Smooth muscle cell of the brain vasculature (primary cell): ENCODE results near the gene VASN.
"Not testable (repeated sequence)": the region's sequence is repeated elsewhere in the genome, so short reads cannot be mapped to it uniquely, and the experiment has no call there.

Source experiments
- DNase-seq: peaks from one replicate; pipeline ENCODE4 v3.0.0-alpha.2; 2012; ENCODE audit warnings: low read depth, low spot score

VASN gene

GRCh38 chr16:4371357-4372000 is at the start of gene VASN:
Gene VASN, plus strand, starts transcription at chr16:4371848. Its CDS starts 9,030 bp downstream, at chr16:4380878.
- no peak for DNase-seq

DNA sequence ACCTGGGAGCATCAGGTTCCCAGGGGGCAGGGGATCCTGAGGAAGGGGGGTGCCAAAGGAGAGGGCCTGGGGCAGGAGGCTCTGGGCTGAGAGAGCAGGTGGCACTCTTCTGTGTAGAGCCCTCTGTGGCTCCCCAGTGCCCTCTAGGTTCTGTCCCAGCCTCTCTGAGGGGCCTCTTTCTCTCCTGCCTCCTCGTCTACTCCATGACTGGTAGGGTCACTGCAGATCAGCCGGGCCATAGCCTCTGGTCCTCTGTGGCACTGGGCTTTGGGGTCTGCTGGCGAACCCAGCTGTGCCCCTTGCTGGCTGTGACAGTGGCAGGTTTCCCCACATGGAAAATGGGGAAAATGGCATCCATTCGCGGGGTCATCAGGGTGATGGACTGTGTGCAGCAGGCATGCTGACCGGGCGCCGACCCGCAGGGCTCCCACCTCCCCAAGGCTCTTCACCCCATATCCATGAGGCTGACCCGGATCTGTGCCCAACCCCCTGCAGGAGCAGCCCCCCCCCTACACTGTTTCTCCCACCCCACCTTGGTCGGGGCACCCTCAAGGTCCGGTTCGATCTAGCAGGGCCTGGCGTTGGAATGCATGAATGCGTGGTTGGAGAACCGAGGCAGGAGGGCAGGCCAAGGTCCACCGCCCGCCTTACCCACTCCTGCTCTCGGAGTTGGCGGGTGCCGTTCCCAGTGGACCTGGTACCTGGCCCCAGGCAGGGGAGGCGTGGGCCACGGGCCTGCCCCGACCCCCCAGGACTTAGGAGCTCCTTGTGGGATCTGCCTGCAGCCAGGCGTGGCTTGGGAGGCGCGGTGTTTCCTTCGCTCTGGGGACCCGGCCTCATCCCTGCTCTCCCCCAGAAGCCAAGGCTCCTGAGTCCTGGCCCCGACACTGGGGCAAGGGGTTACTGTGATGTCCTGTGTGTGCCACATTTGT is 49.3 kb upstream of the VASN start:
- no peak for DNase-seq

GRCh38 chr16:4323071-4323844 is 48.4 kb upstream of the VASN start:
- no peak for DNase-seq

DNA sequence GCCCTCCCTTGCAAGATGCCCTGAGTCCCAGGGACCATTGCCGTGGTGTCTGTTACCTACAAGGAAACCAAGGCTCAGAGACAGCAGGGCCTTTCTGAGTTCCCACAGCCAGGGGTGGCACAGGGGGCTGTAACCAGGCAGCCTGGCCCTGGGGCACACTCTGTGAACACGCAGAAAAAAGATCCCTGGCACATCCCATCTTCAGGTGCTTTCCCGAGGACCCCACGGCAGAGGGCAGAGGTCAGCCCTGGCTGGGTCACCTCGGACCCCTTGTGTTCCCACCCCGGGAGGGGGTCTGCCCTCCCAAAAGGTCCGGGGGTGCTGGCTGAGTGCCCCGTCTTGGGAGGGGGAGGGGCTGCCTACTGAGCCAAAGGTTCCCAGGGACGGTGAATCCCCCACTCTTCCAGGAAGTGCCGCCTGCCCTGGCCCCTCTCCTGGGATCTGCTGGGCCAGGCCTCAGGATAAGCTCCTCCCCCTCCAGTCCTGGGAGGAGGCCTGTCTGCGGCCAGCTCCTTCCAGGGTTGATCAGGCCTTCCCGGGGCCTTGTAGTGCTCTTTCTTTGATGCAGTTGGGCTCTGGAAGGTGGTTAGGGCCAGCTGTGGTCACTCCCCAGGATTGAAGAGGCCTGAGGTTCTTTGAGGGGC is 47.7 kb upstream of the VASN start:
- DNase-seq = no peak

GRCh38 chr16:4324492-4325252 is 47.0 kb upstream of the VASN start:
- no peak for DNase-seq

GRCh38 chr16:4325253-4325758 is 46.3 kb upstream of the VASN start:
- no peak for DNase-seq

GRCh38 chr16:4327386-4328045 is 44.1 kb upstream of the VASN start:
- no peak for DNase-seq

DNA sequence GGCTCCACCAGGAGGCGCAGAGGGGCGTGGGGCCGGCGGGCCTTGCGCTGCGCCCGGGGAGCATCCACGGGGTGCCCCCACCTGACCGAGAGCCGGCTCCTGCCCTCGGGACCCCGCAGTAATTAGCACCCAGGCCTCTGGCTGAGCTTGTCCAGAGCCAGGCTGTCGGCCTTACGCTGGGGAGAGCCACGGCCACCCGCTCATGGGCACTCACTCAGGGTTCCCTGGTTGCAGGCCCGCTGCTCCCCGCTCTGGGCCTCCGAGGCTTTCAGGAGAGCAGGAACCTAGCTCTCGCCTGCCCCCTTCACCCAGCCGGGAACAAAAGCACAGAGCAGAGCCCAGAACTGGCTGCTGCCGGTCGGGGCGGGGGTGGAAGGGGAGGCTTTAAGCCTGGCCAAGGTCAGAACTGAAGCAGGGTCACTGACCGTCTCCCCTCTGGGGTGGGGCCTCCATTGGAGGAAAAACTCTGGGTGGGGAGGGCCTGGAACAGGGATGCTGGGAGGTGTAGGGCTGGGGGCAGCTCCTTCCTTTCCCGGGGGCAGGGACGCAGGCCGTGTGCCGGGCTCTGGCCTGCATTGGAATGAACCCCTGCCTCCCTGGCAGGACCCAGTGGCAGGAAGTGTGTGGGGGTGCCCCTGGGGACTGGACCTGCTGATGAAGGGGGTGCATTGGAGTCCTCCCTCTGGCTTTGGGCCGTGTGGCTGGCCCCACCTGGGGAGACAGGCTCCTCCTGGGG is 43.4 kb upstream of the VASN start:
- no peak for DNase-seq

DNA sequence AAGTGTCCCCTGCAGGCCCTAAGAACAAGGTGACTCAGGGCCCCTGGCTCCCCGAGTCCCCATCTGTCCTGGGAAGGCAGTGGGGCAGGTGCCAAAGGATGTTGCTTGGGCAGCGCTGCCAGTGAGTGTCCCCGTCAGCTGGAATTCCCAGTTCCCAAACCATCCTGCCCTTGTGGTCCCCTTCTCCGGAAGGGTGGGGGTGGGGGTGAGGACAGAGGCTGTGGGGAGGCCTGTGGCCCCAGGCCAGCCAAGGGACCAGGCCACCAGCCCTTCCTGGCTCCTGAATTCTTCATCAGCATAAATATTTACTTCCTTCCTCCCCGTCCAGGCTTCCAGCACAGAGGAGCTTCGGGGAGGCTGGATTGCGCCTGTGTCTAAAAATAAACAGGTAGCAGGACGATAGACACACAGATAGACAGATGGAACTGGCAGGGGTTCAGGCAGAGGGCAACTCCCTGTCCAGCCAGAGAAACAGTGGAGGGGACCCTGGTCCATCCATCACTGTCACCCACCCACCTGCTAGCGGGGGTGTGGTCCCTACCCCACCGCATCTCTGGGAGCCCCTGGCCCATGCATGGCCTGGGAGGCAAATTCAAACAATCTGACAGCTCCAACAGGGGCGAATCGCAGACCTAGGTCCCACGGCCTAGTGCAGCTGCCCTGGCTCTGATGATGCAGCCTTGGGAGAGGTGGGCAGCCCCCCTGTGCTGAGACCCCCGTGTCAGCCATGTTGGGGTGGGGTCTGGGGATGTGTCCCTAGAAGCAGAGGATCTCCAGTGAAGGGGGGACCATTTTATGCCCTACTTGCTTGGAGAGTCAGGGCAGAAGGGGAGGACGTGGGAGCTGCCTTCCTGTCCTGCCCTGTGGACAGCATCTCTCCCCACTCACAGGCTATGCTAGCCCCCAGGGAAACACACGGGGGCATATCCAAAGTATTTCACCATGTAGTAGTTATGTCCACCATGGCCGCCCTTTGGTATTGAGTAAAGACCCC is 42.6 kb upstream of the VASN start:
- no peak for DNase-seq

DNA sequence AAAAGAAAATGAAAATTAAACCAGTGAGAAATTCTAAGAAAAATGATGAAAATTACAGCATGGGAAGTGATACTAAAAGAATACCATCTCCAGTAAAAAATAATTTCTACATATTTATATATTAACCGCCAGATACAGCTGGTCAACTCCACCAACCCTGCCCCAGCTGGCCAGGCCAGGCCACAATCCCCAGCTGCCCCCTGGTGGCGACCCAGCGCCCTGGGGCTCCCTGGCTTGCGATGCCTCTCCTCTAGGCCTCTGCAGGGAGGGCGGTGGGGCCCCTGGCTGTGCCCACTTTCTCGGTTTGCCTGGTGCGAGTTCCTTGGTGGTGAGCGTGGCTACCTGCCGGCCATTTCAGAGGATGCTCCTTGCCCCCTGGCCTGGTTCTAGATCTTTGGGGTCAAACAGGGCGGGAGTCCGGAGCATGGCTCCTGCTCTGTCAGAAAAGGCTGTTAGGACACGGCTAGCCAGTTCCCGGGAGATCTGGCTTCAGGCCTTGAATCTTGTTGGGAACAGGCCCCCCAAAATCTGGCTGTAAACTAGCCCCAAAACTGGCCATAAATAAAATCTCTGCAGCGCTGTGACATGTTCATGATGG is 41.3 kb upstream of the VASN start:
- no peak for DNase-seq

DNA sequence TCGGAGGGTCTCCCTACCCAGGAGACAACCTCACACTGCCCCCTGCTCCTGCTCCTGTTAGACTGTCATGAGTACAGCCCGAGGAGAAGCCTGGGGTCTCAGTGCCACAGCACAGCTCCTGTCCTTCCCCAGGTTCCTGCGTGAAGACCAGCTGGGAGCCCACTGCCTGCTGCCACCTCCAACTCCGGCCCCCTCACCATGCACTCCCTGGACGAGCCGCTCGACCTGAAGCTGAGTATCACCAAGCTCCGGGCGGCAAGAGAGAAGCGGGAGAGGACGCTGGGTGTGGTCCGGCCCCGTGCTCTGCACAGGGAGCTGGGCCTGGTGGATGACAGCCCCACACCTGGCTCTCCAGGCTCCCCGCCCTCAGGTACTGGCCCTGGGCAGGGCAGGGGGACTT is 39.6 kb upstream of the VASN start:
- no peak for DNase-seq

DNA sequence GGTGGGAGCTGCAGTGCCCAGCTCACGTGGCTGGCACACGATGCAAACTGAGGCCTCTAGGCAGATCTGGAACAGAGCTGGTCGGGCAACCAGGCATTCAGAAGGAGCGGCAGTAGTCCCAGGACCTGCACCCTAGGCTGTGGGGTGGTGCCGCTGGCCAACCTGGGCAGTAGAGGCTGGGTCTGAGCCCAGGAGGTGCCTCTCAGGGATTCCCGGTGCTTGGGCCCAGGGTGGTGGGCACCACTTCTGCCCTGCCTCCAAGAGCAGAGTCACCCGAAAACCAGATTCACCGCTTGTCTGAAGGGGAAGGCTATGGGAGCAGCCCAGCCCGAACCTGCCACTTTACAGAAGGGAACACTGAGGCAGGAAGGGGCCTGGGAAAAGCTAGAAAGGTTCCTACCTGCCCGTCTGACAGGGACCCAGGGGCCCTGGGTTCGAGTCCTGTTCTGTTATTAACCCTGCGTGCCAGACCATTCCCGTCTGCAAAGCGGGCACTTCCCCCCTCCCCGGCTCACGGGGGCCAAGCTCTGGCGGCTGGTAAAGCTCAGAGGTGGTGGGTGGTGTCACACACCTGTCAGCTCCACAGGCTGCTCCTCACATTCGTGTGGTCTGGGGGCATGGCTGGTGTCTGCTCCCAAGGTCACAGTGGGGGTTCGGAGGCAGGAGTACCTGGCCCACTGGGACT is 38.9 kb upstream of the VASN start:
- DNase-seq = no peak

DNA sequence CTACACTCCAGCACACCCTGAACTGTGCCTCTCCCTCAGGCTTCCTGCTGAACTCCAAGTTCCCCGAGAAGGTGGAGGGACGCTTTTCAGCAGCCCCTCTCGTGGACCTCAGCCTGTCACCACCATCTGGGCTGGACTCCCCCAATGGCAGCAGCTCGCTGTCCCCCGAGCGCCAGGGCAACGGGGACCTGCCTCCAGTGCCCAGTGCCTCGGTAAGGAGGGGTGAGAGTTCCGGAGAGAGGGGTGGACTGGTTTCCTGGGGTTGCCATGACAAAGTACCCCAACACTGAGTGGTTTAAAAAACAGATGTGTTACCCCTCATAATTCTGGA is 38.4 kb upstream of the VASN start:
- DNase-seq = no peak

- DNase-seq = not testable (repeated sequence)
These were observed 37.9 kb upstream of the VASN start for GRCh38 chr16:4333714-4334113.

- DNase-seq = no peak
These were observed 36.7 kb upstream of the VASN start for GRCh38 chr16:4334724-4335495.

- DNase-seq = no peak
These were observed 34.7 kb upstream of the VASN start for GRCh38 chr16:4336701-4337539.
